GM21619 (cell line): ENCODE results near the gene VWF.

Experiments
- ATAC-seq: cut with Tn5 transposase; IDR thresholded peaks from one replicate; pipeline ENCODE4 v1.9.1; 2021; ENCODE audit not compliant: unreplicated experiment

Gene VWF

DNA sequence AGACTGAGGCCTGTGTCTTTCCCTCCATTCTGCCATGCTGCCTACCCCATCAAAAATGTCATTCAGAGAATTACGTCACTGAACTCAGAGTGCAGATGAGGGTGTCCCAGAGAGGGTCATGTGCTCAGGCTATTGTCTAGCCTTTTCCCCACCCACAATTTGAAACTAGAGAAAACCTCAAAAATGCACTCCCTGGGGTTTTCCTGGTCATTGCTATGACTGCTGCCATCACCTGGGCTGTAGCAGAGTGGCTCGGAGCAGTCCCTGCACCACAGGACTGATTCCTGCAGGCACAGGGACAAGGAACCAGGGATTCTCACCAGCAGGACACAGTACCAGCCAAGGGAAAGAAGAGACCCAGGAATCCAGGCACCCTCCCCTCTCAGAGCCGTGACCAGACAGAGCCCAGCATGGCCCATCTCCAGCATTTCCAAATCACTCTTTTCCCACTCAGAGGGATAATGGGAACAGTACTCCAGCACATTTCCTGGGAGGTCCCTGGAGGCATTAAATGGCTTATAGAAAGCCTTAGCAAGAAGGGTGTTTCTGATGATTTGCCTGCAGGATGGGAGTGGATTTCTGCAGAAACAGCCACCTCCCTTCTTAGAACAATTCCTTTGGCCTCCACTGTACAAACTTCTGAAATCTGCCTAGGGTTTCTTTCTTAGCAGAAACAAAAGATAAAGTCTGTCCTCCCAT lies 45.9 kb downstream of the VWF start:
- no peak for ATAC-seq

GRCh38 chr12:6077692-6078083 lies 46.8 kb downstream of the VWF start:
- no peak for ATAC-seq

DNA sequence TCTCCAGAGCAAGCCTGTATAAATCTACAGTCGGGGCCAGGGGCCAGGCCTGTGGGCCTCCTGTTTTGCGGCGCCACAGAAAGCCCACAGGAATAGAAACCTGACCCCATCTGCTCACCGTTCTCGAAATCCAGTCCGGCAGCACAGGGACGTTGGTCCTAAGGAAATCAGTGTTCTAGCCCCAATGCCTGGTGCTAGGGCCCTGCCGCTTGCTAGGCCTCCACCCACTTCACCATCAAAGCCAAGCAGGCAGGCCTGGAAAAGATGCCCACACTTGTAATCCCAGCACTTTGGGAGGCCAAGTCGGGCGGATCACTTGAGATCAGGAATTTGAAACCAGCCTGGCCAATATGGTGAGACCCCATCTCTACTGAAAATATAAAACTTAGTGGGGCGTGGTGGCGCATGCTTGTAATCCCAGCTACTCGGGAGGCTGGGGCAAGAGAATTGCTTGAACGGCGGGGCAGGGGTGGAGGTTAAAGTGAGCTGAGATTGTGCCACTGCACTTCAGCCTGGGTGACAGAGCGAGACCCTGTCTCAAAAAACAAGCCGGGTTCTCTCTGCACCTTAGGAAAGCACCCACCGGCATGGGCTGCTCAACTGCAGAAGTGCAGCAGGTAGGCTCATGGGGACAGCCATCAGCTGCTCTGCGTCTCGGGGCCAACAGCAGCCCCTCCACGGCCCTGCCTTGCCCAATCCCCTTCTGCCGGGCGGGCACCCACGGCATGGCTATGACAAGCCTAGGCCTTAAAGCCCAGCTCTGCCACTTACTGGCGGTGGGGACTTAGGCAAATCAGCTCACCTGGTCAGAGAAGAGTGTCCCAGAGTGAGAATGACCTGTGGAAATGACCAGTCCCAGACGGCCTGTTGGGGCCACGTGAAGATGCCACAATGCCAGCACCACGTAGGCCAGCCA lies 47.4 kb downstream of the VWF start:
- ATAC-seq: no peak

DNA sequence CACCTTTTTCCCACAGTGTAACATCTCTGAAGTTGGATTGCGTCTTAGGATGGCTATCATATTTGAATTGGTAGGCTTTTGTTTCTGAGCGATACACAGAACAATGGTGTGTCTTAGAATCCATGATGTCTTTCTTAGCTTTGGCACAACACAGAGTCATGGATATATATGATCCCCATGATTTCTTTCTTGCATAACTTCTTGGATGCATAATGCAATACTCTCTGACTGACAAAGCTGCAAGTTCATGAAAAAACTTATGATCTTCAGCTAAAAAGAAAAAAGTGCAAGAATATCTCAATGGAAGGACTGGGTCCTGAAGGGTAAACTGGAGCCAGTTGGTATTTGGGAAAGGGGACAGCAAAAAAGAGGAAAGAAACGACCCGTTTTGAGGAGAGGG lies 48.1 kb downstream of the VWF start:
- ATAC-seq: no peak

DNA sequence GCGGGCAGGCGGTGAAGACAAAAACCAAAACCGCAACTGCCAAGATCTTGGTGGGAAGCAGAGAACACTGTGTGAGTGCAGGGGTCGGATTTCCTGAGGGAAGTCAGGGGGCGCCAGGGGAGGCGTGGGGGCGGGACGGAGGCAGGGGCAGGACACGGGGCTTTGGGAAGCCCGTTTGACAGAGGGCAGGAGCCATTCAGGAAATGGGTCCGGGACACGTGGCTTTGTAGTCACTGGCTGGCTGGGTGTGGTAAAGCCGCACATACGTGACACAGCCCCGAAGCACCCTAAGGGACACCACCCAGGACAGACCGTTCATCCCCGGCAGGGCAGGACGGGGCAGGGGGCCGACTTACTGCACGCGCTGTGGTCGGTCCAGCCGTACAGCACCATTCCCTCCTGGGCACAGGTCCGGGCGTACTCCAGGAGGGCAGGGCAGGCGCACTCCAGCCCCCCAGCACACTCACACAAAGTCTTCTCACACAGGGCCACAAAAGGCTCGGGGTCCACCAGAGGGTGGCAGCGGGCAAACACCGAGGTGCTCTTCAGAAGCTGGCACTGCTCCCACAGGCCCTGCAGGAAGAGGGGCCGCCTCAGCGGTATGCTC lies 49.4 kb downstream of the VWF start:
- ATAC-seq: no peak

- ATAC-seq: no peak
Measured at GRCh38 chr12:6074427-6074826, 50.0 kb downstream of the VWF start.

DNA sequence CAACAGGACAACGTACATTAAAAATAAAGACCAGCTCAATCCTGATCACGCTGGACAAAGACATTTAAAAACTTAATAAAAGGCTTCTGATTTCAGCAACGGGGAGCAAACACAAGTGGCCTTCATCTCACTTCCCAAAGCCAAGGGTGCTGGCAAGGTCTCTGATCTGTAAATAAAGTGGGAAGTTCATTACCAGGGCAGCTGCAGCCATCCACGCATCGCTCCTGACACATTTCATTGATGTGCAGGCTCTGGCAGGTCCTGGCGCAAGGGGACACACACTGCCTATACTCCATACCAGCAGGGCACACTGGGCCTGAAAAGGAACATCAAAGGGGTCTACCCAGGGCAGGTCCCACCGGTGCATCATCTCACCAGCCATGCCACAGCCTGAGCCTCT lies 51.0 kb downstream of the VWF start:
- ATAC-seq: no peak

DNA sequence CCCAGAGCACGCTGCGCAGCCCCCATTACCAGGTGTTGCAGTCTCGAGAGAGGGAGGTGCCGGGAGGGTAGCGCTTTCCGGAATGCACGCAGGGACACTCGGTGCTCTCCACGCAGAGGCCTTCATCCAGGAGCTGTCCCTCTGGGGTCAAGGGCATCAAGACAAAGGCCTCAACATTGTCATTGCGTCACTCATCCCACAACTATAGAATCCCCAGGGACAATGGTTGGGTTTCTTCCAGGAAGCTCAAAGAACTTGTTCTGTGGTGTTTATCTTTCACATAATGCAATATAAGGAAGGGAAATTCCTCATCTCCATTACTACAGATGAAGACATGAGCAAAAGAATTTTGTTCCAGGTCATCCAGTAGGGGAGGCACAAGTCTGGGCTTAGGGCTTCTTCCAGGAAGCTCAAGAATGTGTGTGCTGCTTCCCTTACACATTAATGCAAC lies 52.1 kb downstream of the VWF start:
- no peak for ATAC-seq

DNA sequence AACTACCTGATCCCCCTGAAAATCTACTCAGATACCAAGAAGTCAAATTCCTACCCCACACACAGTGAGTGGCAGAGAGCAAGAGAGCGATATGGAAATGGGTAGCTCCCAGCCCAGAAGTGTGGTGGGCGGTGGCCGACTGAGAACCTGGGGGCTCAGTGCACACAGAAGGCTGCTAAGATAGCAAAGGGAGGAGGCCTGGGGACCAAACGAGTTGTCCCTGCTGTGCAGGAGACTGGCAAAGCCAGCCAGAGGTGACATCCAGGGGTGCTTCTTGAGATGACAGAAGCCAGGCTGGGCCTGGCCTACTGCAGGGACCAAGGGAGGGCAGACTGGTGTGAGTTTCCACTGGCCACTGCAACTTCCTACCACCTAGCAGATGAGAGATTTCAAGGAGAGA lies 52.9 kb downstream of the VWF start:
- ATAC-seq: no peak

- ATAC-seq: no peak
Measured at GRCh38 chr12:6070472-6071257, 53.8 kb downstream of the VWF start.

- no peak for ATAC-seq
Measured at GRCh38 chr12:6069437-6070093, 54.9 kb downstream of the VWF start.

DNA sequence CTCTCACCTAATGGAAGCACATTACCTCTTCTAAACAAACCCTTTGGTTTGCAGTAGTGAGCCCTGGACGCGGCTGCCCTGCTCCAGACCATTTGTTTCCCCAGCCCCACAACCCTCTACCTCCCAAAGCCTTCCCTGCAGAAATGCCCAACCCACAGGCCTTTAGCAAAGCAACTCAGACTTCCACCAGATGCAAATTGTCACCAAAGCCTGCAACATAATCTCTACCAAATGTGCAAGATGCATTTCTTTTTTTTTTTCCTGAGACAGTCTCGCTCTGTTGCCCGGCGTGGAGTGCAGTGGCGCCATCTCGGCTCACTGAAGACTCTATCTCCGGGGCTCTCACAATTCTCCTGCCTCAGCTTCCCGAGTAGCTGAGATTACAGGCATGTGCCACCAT lies 56.2 kb downstream of the VWF start:
- ATAC-seq: no peak

- ATAC-seq: no peak
Measured at GRCh38 chr12:6067152-6067916, 57.1 kb downstream of the VWF start.

DNA sequence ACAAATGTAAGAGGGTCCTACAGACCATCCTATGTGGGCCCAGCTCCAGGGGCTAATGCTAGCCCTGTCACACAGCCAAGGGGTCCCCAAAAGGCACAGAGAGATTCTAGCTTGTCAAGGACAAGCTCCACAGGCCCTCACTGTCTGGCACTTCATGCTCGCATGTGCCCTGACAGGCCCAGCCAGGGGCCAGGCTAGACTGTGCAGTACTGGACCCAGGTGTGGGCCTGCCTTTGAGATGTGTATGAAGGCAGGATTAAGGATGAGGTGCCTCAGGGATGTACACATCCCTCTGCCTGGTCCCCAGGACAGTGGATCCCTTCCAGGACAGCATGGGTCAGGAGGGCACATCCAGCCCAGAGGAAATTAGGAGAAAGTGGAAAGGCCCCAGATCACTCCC lies 57.8 kb downstream of the VWF start:
- no peak for ATAC-seq

GRCh38 chr12:6065863-6066199 lies 58.6 kb downstream of the VWF start:
- ATAC-seq: no peak

GRCh38 chr12:6065131-6065862 lies 59.2 kb downstream of the VWF start:
- no peak for ATAC-seq

- no peak for ATAC-seq
Measured at GRCh38 chr12:6062757-6063735, 61.4 kb downstream of the VWF start.

GRCh38 chr12:6062395-6062756 lies 62.1 kb downstream of the VWF start:
- ATAC-seq: no peak
